Activated naive CD4-positive, alpha-beta T cell treated with anti-CD3 and anti-CD28 coated beads, Interleukin-2, amount 50 U/mL, for 24 hours (primary cell): Measurements from ENCODE around the gene HSPG2.
A peak's percentile ranks its signal among the peaks of the same experiment; 100 is the strongest.
"Not testable (repeated sequence)": the region's sequence is repeated elsewhere in the genome, so short reads cannot be mapped to it uniquely, and the experiment has no call there.

Source experiments
- H3K27ac Mint-ChIP-seq: one replicate; pipeline ENCODE4 v1.8.0; 2021; ENCODE audit warnings: mild to moderate bottlenecking, mixed read lengths
- H3K27me3 Mint-ChIP-seq: one replicate; pipeline ENCODE4 v1.8.0; 2021; ENCODE audit warnings: mixed read lengths
- H3K36me3 Mint-ChIP-seq: one replicate; pipeline ENCODE4 v1.8.0; 2021; ENCODE audit warnings: mixed read lengths
- H3K4me1 Mint-ChIP-seq: one replicate; pipeline ENCODE4 v1.8.0; 2021; ENCODE audit warnings: mixed read lengths
- H3K4me3 Mint-ChIP-seq: one replicate; pipeline ENCODE4 v1.8.0; 2021; ENCODE audit warnings: mild to moderate bottlenecking, mixed read lengths
- H3K9me3 Mint-ChIP-seq: one replicate; pipeline ENCODE4 v1.8.0; 2021; ENCODE audit warnings: mixed read lengths

The HSPG2 gene

DNA sequence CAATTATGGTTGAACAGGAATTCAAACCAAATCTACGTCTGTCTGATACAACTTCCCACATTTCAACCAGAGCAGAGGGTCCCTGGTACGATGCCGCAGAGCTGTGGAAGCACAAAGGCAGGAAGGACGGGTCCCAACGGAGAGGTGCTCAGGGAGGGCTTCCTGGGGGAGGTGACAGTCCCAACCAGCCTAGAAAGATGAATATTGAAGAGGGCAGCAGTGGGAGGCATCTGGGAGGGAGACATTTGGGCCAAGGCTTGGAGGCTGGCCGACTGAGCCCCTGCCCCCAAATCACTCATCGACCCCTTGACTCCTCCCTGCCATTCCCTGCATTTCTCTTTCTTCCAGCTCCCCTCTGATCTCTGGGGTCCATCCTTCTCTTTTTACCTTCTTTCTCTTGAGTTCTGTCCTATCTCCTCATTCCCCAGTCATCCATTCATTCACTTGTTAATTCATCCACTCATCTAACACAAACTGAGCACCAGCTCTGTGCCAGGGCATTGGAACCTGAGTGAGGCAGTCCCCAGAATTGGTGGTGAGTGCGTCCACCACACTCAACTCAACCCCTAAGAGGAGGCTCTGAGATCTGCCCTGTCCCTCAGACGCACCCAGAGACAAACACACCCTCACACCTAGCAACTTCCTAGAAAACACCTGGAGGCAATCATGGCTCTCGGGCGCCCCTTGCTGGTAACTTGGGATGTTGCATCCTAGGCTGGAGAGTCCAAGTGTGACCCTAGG, 26.5 kb upstream of the HSPG2 start:
- Mint-ChIP-seq H3K4me3 (no peak overlapping the region), H3K27ac (peak overlapping the region; percentile 63), H3K4me1 (peaks cover 19% of the 10 kb centered on the region), H3K36me3 (no peaks in the 10 kb centered on the region), H3K9me3 (no peaks in the 10 kb centered on the region), H3K27me3 (no peaks in the 10 kb centered on the region)

DNA sequence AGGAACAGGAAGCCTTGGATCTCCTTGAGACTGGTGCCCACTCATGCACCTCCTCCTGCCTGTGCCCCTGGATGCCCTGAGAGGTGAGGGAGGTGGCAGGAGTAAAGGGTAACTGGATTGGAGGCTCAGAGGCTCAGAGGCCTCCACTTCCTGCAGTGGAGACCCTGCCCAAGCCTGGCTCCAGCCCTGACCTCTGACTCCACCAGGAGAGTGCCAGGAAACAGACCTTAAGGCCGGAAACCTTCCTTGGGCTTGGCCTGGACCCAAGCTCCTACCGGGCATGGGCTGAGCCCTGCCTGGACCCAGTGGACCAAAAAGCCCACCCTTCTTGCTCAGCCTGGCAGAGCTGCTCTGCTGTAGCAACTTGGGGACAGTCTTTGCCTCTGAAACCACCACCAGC, 24.7 kb upstream of the HSPG2 start:
- Mint-ChIP-seq H3K4me3 (no peak overlapping the region), H3K4me1 (peaks cover 38% of the 10 kb centered on the region), H3K36me3 (no peaks in the 10 kb centered on the region), H3K9me3 (no peaks in the 10 kb centered on the region), H3K27me3 (no peaks in the 10 kb centered on the region), H3K27ac (no peak overlapping the region)

DNA sequence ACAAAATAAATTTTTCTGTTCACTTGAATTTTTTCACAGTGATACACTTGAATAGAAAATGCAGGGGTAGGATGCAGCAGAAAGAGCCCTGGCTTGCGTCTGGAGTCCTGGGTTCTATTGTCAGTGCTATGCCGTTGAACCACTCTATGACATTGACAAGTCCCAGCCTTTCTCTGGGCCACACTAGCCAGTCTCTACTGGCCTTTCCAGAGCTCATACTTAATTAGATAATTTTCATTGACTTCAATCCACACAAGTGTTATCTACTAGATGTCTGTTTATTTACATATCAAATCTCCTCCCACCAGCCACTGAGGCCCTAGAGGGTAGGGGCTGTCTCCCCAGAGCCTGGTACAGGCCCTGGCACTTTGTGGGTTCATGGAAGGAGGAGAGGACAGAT, 24.2 kb upstream of the HSPG2 start:
- H3K4me1 Mint-ChIP-seq = peaks cover 42% of the 10 kb centered on the region
- no peaks in the 10 kb centered on the region for H3K27me3 Mint-ChIP-seq
- no peak overlapping the region for H3K4me3 Mint-ChIP-seq
- H3K27ac Mint-ChIP-seq = no peak overlapping the region
- H3K9me3 Mint-ChIP-seq = no peaks in the 10 kb centered on the region
- H3K36me3 Mint-ChIP-seq = no peaks in the 10 kb centered on the region

DNA sequence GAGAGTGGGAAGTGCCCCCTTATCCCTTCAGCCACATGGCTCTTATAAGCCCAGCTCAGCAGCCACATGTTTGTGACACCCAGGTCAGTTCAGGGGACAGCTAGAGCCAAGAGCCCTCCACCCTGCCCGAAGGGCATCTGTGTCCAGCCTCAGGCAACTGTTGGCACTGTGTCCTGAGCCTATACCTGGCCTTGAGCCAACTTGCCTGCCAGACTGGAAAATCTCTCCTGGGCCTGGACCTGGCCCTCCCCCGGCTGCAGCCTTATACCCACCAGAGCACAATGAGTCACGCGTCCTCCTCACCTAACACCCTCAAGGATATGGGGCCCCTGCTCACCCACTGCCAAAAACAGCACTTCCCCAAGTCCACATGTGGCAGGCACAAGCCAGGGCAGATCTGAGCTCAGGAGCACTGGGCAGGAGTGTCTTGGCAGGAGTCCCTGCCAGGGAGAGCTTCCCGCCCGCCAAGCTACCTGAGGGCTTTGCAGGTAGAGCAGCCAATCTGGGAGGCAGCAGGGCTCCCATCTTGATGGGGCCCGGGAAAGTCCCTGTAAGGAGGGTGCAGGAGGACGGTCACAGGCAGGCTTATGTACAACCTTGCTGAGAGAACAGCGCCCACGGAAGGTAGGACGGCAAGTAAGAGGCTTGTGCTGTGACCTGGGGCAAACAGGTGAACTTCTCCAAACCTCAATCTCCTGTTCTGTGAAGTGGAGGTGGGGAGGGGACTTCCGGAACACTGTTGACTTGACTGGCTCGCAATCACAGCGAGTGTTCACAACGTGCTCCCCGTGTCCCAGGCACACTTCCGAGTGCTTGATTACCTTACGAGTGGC, 19.8 kb upstream of the HSPG2 start:
- Mint-ChIP-seq H3K4me3 (peak overlapping the region; percentile 71), H3K9me3 (no peaks in the 10 kb centered on the region), H3K27me3 (no peaks in the 10 kb centered on the region), H3K4me1 (peaks cover 40% of the 10 kb centered on the region), H3K36me3 (no peaks in the 10 kb centered on the region), H3K27ac (peak overlapping the region; percentile 85)

DNA sequence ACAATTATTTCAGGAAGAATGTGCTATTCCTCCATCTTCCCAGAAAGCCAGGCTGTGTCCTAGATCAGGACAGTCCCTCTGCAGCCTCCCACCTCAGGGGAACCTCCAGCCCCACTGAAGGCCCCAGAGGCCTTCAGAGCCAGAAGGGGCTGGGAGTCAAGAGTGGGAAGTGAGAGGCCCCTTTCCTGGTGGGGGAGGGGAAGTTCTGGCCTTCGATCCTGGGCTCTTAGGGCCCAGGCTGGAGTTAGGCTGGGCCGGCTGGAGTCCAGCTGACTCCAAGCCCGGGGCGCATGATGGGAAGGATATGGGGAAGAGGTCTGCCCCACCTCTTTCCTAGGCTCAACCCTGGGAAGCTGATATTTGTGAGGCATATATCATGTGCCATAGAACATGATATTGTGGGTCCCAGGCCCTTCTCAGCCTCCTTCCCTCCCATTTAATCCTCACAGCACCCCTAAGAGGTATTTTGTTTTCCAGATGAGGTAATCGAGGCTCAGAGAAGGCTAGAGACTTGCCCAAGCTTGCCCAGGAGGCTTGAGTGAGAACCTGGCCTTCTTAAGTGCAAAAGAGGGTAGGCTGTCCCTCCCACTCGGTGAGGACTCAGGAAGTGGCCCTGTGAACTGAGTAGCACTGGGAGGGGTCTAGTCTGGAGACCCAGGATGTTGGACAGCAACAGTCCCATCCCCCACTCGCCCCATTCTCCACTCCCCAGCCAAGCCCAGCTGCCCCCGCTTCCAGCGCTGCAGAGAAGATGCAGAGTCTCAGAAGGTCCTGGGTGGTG, 18.6 kb upstream of the HSPG2 start:
- H3K4me3 Mint-ChIP-seq = no peak overlapping the region
- H3K4me1 Mint-ChIP-seq = peaks cover 40% of the 10 kb centered on the region
- H3K9me3 Mint-ChIP-seq = no peaks in the 10 kb centered on the region
- H3K27ac Mint-ChIP-seq = no peak overlapping the region
- H3K27me3 Mint-ChIP-seq = no peaks in the 10 kb centered on the region
- no peaks in the 10 kb centered on the region for H3K36me3 Mint-ChIP-seq

DNA sequence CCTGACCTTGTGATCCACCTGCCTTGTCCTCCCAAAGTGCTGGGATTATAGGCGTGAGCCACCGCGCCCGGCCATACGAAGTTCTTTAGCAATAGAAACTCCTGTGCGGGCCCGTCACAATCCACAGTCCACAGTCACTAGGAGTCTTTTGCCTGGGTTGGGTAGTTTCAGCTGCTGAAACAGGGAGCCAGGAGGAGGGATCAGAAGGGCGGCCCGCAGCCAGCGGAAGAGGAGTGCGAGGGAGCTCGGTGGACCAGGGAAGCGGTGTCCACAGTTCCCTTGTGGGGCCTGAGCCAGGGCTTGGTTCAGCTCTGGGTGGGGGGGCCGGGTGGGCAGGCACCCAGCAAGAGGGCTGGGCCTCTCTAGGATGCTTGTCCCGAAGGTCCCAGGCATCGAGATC, 17.9 kb upstream of the HSPG2 start:
- Mint-ChIP-seq H3K4me3 (no peak overlapping the region), H3K36me3 (no peaks in the 10 kb centered on the region), H3K9me3 (no peaks in the 10 kb centered on the region), H3K4me1 (peaks cover 40% of the 10 kb centered on the region), H3K27me3 (no peaks in the 10 kb centered on the region), H3K27ac (peak overlapping the region; percentile 17)

DNA sequence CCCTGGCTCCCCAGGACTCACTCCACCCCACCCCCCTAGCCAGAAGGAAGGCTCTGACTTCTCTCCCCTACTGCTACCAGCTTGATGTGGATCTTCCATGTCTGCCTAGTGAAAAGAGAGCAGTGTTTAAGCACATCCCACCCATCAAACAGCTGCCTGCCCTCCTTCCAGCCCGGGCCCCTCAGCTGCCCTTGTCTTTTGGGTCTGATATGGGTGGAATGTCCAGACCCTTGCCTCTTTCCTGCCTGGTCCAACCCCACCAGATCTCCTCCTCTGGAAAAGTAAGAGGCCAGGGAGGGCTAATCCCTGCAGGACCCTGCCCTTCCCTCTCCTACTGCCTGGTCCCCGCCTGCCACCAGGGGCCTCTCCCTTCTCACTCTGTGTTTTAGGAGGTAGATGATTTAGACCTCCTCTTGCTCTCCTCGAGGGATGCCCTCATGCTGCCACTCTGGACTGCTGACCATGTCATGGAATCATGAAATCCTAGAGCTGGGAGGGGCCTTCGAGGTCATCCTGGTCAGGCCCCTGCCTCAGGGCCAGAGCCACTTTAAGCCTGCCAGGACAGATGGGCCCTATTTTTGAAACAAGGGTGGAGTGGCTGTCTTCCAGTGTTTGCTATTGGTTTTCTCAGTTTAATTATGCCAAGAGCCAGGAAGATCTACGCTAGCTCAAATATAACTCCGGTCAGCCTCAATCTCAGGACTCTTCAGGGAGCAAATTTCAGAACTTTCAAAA, 15.8 kb upstream of the HSPG2 start:
- H3K4me3 Mint-ChIP-seq = no peak overlapping the region
- peaks cover 27% of the 10 kb centered on the region for H3K4me1 Mint-ChIP-seq
- no peaks in the 10 kb centered on the region for H3K36me3 Mint-ChIP-seq
- H3K27ac Mint-ChIP-seq = no peak overlapping the region
- no peaks in the 10 kb centered on the region for H3K27me3 Mint-ChIP-seq
- no peaks in the 10 kb centered on the region for H3K9me3 Mint-ChIP-seq

DNA sequence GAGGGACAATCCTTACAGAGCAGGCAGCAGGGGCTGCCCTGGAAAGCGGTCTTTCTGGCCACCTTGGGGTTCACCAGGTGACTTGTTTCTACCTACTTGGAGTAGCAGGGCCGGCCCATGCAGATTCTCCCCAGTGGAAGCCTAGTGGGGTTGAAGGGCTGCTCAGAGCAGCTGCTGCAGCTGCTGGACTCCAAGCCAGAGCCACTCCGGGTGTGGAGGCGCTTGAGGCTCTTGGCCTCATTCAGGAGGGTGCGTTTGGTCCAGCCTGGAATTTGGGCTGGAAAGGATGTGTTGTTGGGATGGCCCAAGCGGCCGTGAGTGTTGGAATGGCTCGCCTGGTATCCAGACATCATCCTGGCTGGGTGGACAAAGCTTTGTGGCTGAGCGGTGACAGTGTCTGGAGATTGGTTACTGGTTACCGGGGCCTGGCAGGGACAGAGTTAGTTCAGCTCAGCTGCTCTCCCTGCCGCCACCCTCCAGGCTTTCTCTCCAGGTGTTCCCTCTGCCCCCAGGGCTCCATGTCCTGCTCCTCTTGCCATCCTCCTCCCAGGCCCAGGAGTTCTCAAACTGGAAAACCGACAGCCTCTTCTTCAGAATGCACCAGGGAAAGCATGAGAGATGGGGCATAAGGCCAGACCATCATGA, 14.2 kb upstream of the HSPG2 start:
- H3K27ac Mint-ChIP-seq = no peak overlapping the region

DNA sequence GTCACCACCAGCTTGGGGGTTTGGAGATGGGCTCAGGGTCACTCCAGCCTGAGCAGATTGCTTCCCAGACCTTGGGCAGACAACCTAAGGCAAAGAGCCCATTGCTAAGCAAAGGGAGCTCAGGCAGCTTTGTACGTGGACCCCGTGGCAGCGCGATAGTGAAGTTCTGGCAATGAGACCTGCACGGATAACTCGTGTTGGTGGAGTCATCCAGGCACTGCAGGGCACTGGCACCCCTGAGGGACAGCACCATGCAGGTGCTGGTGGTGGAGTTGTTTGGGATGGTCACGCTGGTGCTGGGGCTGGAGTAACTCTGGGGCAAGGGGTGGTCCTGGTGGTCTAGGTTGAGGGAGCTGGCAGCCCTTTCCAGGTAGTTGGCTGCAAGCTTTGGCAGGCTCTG, 13.6 kb upstream of the HSPG2 start:
- H3K4me3 Mint-ChIP-seq = no peak overlapping the region
- H3K27me3 Mint-ChIP-seq = no peaks in the 10 kb centered on the region
- H3K36me3 Mint-ChIP-seq = no peaks in the 10 kb centered on the region
- H3K9me3 Mint-ChIP-seq = no peaks in the 10 kb centered on the region
- H3K4me1 Mint-ChIP-seq = peaks cover 5% of the 10 kb centered on the region
- H3K27ac Mint-ChIP-seq = no peak overlapping the region

More for the DNA sequence above, 14.2 kb upstream of the HSPG2 start:
- Mint-ChIP-seq H3K4me1 (peaks cover 11% of the 10 kb centered on the region), H3K27me3 (no peaks in the 10 kb centered on the region), H3K4me3 (no peak overlapping the region), H3K9me3 (no peaks in the 10 kb centered on the region), H3K36me3 (no peaks in the 10 kb centered on the region)

DNA sequence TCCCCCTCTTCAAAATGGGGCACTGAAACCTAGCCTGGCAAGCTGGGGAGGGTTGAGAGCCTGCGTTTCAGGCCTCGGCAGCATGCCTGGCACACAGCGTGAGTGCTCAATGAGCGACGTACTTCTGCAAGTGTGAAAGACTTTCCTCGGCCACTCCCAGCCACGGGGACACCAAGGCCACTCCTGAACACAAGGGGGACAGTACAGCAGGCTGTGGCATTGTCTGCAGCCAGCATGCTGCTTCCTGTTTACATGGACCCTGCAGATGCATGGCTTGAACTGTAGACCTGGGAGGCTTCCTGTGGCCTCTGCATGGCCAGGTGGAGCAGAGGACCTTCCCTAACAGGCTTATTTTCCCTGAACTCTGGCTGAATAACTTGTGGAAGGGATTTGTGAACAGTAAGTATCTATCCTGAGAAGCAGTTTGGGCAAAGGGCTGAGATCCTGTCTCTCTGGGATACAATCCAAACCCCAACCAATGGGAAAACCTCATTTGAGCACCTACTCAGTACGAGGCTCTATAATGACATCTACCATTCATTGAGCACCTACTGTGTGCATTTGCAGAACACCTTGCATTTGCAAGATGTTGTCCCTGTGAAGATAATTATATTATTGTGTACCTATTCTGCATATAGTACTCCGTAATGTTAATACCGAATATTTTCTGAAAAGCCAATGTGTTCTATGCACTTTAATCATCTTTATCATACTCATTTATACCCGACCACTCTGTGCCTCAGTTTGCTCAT, 9.9 kb upstream of the HSPG2 start:
- H3K4me3 Mint-ChIP-seq = no peak overlapping the region
- no peak overlapping the region for H3K27ac Mint-ChIP-seq
- no peaks in the 10 kb centered on the region for H3K36me3 Mint-ChIP-seq
- H3K9me3 Mint-ChIP-seq = no peaks in the 10 kb centered on the region
- no peaks in the 10 kb centered on the region for H3K27me3 Mint-ChIP-seq
- H3K4me1 Mint-ChIP-seq = no peaks in the 10 kb centered on the region

DNA sequence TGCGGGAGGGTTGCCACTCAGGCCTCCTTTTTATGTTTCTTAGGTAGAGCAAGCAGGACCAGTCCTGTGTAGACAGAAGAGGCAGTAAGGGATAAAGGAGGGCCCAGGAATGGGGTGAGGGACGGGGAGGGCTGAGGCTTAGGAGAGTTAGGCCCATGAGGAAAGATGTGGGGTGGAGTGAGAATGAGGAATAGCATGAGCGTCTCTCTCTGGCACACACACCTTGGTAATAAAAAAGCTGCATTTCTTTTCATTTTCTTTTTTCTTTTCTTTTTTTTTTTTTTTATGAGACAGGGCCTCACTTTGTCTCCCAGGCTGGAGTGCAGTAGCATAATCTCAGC, 7.6 kb upstream of the HSPG2 start:
- H3K27ac Mint-ChIP-seq = no peak overlapping the region
- no peaks in the 10 kb centered on the region for H3K4me1 Mint-ChIP-seq
- no peak overlapping the region for H3K4me3 Mint-ChIP-seq
- H3K36me3 Mint-ChIP-seq = no peaks in the 10 kb centered on the region
- no peaks in the 10 kb centered on the region for H3K27me3 Mint-ChIP-seq
- H3K9me3 Mint-ChIP-seq = no peaks in the 10 kb centered on the region

DNA sequence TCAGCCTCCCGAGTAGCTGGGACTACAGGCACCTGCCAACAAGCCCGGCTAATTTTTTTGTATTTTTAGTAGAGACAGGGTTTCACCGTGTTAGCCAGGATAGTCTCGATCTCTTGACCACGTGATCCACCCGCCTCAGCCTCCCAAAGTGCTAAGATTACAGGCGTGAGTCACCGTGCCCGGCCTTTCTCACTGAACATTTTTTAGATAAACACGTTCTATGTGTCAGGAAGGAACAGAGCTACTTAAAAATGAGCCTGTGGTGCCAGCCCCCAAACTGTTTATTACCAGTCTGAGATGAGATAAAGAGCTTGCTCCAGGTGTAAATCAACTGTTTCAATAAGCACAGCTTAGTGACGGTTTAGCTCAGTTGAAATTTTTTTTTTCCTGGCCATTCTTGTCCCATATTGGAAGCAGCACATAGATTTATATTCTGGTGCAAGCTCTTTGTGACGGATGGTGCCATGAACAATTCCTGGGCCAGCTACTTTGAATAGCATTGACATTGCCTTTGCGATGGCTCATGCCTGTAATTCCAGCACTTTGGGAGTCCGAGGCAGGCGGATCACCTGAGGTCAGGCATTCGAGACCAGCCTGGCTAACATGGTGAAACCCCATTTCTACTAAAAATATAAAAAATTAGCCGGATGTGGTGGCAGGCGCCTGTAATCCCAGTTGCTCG, 6.0 kb upstream of the HSPG2 start:
- not testable (repeated sequence) for H3K36me3 Mint-ChIP-seq, H3K27me3 Mint-ChIP-seq, H3K27ac Mint-ChIP-seq, H3K4me3 Mint-ChIP-seq, H3K9me3 Mint-ChIP-seq, H3K4me1 Mint-ChIP-seq

DNA sequence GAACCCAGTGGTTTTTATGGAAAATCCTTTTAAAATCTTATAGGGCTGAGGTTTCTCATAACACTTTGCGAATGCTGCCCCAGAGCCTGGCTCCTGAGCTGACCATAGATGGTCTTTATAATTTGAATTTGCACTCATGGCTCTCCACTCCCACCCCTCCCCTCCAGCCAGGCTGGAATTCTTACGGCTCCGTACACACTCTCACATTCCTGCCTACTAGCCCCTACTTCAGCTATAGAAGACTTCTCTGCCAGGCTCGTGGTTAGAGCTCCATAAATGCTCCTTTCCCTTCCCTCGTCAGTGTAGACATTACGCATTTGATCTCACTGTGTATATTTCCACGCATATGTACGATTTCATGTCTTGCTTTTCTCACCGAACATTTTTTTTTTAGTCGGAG, 5.4 kb upstream of the HSPG2 start:
- Mint-ChIP-seq H3K27ac (no peak overlapping the region), H3K27me3 (no peaks in the 10 kb centered on the region), H3K4me3 (no peak overlapping the region)

DNA sequence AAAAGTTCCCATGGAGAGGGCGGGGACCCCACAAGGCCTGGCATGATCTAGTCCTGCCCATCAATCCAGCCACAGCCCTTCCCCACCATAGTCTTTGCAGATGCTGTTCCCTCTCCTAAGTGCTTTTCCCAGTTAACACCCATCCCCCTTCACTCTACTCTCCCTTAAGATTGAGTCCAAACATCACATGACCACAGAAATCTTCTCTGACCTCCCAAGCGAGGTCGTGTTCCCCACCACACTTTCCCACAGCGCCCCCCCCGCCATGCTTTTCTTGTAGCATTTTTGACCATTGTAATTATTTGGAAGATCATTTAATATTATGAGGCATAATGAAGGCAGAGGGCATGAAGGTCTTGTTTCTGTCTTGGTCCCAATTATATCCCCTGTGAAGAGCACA, 4.3 kb upstream of the HSPG2 start:
- H3K27ac Mint-ChIP-seq = no peak overlapping the region
- H3K4me3 Mint-ChIP-seq = no peak overlapping the region
- H3K4me1 Mint-ChIP-seq = peaks cover 12% of the 10 kb centered on the region
- H3K36me3 Mint-ChIP-seq = no peaks in the 10 kb centered on the region
- H3K9me3 Mint-ChIP-seq = no peaks in the 10 kb centered on the region
- H3K27me3 Mint-ChIP-seq = no peaks in the 10 kb centered on the region

More for the DNA sequence above, 5.4 kb upstream of the HSPG2 start:
- Mint-ChIP-seq H3K4me1 (peaks cover 11% of the 10 kb centered on the region), H3K36me3 (no peaks in the 10 kb centered on the region), H3K9me3 (no peaks in the 10 kb centered on the region)
